NCI-H1417 treated with DMSO at 0.1 percent for 48 hours (cell line): ENCODE measurements around the gene RBCK1.
"Not testable (repeated sequence)": the region's sequence is repeated elsewhere in the genome, so short reads cannot be mapped to it uniquely, and the experiment has no call there.

ENCODE experiments used
- DNase-seq: peaks from one replicate; lab custom pipeline; 2025; lab: John Stamatoyannopoulos, UW

The RBCK1 gene

DNA sequence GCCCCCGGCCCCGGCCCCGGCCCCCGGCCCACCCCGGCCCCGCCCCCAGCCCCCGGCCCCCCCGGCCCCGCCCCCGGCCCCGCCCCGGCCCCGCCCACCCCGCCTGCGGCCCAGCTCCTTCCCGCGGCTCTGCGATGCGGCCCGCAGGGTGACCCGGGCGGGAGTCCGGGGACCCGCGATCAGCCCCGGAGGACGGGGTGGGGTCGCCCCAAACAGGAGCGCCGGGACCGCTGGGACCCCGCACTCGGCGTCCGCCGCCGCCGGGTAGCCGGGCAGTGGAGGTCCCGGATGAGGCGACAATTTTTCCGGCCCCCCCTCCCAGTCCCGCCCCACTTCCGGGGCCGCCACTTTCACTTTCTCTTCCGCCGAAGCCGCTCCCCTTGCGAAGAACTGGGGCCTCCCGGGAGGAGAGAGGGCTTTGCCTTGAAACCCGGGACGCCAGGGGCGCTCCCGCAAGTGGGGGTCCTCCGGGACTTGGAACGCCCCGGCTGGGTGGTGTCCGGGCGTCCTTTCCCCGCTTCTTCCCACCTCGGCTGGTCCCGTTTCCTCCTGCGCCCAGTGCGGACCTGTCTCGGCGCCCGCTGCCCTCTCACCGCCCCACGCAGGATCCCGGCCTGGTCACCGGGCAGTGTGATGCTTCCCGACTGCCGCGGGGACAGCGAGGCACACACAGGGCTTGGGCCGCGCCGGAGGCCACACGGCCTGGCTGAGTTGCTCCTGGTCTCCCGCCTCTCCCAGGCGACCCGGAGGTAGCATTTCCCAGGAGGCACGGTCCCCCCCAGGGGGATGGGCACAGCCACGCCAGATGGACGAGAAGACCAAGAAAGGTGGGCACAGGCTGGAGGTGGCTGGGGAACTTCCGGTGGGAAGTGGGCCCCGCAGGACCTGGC, at the start of gene RBCK1:
Gene RBCK1 (plus strand): TSS at position 347 of the 890 bp plus-strand sequence. CDS start 459 bp downstream, at position 806.
- peak; percentile 40 for DNase-seq

DNA sequence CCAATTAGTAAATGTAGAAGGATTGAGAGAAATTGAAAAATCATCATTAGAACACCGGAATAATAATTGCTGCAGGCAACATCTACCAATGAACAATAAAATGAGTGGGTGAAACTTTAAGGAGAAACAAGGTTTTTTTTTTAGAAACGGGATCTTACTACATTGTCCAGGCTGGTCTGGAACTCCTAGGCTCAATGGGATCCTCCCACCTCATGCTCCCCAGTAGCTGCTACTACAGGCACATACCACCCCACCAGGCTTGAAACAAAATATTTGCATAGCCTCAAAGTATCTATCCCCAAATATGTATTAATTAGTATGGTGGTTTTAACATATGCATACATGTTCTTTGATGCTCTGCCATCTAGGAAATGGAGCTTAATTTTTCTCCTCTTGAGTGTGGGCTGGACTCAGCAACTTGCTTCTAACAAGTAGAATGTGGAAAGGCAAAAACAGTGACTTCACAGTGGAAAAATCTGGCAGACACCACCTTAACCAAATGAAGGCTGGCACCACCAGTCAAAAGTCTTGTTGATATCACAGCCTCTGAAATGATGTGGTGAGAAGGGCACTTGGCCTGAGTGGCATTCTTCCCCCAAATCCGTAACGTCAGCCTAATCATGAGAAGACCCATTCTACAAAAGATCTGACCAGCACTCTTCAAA, 49.1 kb upstream of the RBCK1 start:
- DNase-seq: no peak

DNA sequence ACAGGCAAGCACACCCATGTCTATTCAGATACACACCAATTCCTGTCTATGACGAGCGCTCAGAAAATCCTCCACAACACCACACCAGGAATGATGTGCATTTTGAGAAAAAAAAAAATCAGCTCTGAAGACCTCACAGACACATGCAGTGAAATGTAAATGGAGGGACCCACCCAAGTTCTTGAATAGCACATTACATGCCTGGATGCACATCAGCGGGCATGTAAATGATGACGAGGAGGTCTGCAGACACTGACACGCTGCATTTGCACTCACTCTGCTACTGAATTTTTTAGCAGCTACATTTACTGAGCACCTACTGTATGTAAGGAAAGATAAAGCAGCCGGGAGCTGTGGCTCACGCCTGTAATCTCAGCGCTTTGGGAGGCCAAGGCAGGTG, 46.5 kb upstream of the RBCK1 start:
- DNase-seq: no peak

DNA sequence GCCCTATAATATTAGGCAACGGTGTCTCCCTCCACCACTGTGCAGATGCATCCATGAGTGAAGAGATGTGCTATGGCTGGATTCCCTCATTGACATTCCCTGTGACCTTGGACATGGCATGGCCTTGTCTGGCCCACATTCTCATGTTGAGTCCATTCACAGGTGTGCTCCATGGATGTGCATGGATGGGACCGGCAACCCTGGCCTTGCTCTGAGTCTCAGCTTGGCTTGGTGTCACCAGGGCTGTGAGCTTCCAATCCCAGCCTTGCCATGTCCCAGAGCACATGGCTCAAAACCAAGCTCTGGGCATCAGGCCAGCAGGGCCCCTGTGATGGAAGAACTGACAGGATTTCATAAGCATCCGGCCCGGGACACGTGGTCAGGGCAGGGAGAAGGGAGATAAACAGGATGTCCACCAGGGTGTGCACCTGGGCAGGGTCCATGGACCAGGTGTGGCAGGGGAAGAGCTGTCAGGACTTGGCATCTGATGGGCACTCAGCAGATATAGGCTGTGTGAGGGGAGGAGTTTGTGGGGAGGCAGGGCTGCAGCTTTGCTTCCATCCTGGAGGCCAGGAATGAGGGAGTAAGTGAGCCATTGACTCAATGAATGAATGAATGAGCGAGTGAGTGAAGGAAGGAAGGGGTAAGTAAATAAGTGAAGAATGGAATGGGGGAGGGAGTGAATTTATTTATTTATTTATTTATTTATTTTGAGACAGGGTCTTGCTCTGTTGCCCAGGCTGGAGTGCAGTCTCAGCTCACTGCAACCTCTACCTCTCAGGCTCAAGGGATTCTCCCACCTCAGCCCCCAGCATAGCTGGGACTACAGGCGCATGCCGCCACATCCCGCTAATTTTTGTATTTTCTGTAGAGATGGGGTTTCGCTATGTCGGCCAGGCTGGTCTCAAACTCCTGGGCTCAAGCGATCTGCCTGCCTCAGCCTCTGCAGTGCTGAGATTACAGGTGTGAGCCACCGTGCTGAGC, 45.5 kb upstream of the RBCK1 start:
- no peak for DNase-seq

DNA sequence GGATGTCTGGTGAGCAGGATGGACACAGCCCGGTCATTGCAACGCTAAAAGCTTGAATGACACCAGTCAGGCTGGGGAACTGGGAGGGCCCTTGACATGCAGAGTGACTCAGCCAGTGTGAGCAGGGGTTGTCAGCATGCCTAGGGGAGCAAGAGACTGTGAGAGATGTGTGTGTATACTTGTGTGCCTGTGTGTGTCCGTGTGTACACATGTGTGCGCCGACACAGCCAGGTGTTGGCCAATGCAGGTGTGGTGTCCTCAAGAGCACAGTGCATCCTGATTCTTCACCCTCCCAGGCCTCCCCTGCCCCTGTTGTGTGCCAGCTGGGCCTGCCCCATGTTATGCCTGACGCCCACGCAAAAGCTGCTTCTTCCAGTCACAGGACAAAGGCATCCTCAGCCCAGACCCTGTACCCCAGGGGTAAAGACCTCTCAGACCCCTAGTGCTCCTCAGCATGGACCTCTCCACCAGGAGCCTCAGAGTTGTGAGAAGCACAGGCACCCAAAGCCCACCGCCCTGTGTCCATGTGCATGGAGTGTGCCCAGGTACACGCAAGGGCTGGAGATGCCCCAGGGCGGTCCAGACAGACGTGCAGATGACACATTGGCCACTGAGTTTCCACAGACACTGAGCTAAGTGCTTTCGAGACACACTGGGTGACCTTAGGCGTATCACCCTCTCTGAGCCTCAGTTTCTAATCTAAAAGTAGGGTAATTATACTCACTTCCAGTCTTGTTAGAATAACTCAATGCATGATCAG, 44.6 kb upstream of the RBCK1 start:
- no peak for DNase-seq

DNA sequence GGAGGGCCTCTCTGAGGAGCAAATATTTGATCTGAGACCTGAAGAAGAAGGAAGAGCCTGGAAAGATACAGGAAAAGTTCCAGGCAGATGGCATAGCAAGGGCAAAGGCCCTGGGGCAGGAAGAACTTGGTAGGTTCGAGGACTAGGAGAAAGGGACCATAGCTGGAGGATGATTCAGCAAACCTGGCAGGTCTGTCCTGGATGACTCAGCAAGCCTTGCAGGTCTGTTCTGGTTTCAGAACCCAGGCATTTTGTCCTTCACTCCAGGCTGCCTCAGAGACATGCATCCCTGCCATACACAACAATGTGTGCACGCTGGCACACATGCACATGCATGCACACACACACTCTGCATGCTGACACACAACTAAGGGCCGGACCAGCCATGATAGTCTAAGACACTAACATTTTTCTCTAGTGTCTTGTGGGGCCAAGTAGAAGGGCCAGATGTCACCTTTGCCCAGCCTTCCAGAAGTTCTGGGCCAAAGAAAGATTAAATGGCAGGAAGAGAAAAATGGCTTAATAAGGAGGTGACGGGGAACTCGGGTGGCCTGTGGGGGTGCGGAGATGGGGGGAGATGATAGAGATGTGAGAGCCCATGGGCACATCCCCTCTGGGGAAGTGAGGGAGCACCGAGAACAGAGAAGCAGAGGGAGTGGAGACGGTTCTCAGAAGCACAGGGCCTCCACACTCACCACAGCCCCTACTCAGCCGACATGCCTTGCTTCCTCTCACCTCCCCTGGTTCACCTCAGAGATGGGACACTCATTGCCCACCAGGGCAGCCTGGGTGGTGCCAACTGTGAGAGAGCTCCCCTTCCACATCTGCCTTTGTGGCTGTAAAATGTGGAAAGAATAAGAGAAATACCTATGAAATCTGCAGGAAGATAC, 42.9 kb upstream of the RBCK1 start:
- no peak for DNase-seq

DNA sequence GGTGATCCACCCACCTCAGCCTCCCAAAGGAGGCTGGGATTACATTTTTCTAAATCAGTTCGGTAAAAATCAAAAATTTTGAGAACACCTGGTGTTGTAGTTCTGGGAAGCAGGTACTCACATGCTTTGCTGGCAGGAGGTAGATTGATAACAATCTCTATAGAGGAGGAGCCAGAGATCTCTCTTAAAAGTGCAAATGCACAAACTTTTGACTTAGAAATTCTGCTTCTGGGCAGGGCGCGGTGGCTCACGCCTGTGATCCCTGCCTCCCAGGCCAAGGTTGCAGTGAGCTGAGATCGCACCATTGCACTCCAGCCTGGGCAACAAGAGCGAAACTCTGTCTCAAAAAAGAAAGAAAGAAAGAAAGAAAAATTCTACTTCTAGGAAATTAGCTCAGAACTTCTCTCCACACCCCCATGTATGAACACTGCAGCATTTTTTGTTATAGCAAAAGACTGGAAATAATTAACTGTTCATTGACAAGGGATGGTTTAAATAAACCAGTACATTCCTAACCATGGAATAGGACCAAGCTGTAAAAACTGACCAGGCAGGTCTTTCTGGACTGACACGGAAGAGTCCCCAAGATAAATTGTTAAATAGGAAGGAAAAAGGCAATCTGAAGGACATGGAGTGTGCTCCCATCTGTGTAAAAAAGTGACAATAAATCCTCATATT, 41.9 kb upstream of the RBCK1 start:
- no peak for DNase-seq

DNA sequence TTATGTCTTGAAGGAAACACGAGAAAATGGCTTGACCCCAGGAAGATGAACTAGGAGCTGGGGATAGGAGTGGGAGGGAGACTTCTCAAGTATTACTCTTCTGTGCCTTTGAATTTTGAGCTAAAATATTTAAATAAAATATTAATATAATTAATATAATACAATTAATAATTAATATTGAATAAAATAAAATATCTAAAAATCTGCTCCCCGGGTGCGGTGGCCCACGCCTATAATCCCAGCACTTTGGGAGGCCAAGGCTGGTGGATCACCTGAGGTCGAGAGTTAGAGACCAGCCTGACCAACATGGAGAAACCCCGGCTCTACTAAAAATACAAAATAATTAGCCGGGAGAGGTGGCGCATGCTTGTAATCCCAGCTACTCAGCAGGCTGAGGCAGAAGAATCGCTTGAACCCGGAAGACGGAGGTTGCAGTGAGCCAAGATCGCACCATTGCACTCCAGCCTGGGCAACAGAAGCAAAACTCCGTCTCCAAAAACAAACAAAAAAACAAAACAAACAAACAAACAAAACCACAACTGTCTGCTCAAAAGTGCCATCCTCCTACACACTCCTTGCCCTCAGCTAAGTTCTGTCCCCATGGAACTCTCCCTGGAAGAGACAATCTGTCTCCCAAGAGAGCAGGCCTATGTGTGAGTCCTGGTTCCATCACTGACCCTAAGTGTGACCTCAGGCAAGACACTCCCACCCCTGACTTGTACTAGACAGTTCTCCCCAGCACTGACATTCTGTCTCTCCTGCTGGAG, 41.2 kb upstream of the RBCK1 start:
- DNase-seq: no peak

DNA sequence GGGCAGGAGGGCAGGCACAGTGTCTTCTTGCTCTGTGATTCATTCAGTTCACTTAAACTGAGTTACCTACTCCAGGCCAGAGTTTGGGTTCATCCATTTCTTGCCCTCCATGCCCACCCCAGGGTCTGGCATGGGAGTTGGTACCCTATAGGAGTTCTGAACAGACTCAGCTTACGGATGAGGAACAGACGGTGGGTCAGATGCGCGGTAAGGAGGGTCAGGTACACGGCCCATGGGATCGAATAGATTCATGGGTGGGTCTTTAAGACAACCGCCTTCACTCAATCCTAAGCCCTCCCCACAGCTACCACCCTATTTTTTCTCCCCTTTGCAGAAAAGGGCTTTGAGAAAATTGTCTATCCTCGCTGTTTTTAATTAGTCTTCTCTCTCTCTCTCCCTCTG, 40.6 kb upstream of the RBCK1 start:
- DNase-seq: no peak

DNA sequence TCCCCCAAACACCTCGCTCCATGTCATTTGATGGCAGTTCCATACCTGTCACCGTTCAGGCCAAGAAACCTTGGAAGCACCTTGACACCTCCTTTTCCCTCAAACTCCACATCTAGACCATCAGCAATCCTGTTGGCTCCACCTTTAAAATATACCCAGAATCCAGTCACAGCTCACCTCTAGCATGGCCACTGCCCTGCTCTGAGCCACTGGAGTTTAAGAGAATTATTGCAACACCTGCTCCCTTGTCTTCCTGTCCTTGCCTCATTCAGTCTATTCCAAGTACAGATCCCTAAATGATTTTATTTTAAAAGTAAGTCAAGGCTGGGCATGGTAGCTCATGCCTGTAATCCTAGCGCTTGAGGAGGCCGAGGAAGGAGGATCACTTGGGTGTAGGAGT, 39.2 kb upstream of the RBCK1 start:
- no peak for DNase-seq

DNA sequence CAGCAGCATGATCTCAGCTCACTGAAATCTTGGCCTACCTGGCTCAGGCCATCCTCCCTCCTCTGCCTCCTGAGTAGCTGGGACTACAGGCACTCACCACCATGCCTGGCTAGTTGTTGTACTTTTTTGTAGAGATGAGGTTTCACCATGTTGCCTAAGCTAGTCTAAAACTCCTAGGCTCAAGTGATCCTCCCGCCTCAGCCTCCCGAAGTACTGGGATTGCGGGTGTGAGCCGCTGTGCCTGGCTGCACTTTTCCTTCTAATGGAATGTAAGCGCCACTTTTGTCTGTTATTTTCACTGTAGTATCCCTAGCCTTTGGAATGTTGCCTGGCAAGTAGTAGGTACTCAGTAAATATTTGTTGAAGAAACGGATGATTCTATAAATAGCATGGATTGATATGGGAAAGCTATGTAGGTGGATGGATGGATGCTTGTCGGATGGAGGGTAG, 37.9 kb upstream of the RBCK1 start:
- no peak for DNase-seq

DNA sequence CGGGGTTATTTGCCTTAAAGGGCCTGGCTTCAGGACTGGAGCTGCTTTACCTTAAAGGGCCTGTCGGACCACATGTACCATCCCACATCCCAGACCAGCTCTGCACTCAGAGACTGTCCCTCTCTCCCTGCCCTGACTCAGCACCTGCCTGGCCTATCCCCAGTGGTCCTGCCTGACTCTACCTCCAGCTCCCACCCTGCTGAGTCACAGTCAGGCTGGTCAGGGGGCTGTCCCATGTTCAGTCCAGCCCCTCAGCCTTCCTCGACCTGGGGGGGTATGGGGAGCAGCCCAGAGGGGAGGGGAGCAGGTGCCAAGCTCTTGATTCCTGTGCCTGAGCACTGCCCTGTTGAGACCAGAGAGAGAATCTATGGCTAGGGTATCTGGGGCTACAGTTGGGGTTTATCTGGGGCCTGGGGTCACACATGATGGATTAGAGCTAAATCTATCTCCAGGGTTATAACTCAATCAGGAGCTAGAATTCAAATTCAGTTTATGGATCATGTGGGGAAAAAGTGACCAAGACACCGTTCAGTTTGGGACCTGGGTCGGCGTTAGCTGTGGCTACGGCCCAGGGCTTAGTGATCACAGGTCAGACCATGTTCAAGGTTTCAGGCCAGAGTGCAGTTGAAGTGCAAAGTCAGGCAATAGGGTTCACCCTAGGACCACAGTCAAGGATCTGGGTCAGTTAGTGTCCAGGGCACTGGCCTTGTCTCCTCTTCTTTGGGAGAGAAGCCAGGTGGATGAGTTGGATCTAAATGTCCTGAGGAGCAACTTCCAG, 36.9 kb upstream of the RBCK1 start:
- DNase-seq: no peak

DNA sequence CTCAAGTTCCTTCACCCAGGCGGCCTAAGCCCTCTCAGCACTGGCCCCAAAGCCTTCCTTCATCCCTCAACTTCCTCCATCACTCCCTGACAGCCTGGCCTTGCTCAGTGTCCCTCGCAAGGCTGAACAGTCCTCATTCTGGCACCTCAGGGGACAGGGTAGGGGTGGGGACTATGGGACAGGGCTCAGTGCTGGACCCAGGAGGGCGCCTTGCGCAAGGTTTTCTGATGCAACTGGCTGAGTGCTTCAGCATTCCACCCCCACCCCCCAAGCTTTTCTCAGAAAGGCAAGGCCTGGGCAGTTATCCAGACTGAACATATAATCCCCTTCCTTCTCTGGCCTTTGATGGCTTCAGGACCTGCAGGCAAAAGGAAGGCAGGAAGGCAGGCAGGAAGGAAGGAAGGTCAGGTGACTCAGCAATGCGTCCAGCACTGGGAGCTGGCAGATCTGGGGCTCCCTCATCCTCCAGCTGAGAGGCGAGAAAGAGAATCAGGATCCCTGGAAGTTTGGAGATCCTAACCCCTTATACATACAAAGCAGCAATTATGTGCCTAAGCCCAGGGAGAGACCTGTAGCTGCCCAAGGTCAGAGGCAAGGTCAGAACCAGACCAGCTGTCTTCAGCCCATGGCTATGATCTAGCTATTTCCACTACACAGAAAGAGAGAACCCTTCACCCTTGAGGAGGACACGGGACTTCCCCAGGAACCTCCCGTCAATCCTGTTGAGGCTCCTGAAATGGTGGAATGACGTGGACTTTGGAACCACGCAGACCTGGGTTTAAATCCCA, 36.1 kb upstream of the RBCK1 start:
- no peak for DNase-seq

DNA sequence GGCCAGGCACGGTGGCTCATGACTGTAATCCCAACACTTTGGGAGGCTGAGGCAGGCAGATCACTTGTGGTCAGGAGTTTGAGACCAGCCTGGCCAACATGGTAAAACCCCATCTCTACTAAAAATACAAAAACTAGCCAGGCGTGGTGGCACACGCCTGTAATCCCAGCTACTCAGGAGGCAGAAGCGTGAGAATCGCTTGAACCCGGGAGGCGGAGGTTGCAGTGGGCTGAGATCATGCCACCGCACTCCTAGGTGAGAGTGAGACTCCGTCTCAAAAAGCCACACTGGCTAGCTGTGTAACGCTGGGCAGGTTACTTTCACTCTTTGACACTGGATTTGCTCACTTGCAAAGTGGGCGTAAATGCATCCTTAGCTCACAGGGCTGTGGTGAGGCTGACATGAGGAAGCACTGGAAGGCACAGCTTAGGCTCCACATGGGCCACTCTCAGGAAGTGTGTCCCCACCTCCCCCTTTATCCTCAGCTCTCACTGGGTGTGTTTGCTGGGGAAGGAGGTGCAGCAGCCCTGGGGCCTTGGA, 35.5 kb upstream of the RBCK1 start:
- DNase-seq: not testable (repeated sequence)

DNA sequence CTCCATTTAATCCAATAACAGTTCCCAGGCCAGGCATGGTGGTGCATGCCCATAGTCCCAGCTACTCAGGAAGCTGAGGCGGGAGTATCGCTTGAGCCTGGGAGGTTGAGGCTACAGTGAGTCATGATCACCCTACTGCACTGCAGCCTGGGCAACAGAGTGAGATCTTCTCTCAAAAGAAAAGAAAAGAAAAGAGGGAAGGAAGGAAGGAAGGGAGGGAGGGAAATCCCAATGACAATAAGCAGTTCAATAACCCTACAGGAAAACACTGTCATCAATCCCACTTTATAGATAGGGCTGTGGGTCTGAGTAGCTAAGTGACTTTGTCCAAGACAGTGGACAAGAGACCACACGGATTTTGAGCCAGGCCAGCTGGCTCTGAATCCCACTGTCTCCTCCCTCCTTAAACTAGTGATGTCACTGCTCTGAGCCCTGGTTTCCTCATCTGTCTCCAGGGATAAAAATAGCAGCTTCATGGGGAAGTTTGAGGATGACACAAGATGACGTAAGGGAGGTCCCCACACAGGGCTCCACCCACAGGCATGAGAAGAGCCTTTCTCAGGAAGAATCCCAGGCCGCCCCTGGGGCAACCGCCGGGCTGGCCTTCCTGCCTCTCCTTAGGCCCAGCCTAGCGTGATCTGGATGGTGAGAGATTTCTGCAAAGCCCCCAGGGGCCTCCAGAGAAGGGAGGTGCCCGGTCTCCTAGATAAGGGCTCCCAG, 34.8 kb upstream of the RBCK1 start:
- no peak for DNase-seq

DNA sequence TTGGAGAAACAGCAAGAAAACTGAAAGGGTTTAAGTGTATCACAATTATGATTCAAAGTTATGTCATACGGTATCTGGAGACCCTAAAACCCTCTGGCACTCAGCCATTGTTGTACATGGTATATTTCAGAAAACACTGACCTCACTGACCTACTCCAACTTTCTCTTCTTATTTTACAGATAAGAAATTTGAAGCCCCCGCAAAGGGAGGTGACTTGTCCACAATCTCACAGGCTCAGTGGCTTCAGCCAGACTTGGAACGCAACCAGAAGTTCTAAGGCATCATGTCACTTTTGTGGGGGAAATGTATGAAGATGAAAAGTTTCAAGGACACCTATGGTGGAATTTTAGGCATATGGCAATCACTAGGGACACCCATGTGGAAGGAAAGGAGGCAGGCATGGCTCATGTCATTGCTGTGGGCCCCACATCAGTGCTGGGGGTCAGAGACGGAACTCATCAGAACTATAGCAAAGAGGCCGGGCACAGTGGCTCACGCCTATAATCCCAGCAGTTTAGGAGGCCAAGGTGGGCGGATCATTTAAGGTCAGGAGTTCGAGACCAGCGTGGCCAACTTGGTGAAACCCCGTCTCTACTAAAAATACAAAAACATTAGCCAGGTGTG, 32.7 kb upstream of the RBCK1 start:
- DNase-seq: no peak
